Measurements from ENCODE around the gene PGM5.
"Not testable (repeated sequence)": the region's sequence is repeated elsewhere in the genome, so short reads cannot be mapped to it uniquely, and the experiment has no call there.

- TF ChIP-seq YY1 (IDR thresholded peaks at IDR 0.05; ENCODE audit: insufficient read depth, insufficient read length); SUZ12 (IDR thresholded peaks at IDR 0.05; ENCODE audit: extremely low read depth, insufficient read depth, insufficient read length): not testable (repeated sequence)
These were observed 55.5 kb downstream of the PGM5 start for GRCh38 chr9:68411865-68412264.
